PFSK-1 (cell line): ENCODE results near the gene KCNB1.

Experiments
- FOXP2 ChIP-seq: optimal IDR thresholded peaks from 2 replicates; pipeline ENCODE3; 2011; ENCODE audit warnings: borderline replicate concordance, control low read depth, inconsistent platforms; ENCODE audit not compliant: insufficient read depth; ENCODE audit errors: extremely low read length, extremely low read depth
- POLR2AphosphoS5 ChIP-seq: IDR thresholded peaks from 2 replicates; pipeline ENCODE4 v1.6.1; 2012; ENCODE audit warnings: low read depth, mild to moderate bottlenecking, control low read depth, low read length, moderate library complexity
- REST ChIP-seq, 2 experiments: IDR thresholded peaks; 2 replicates each; pipeline versions ENCODE4 v1.6.1 to v1.8.0; 2011 to 2012; ENCODE audit warnings: low read depth in 2 of 2, low read length in 2 of 2, control low read depth in 1 of 2, inconsistent platforms in 1 of 2, mild to moderate bottlenecking in 1 of 2, moderate library complexity in 1 of 2; ENCODE audit not compliant: insufficient read depth in 1 of 2
- SIN3A ChIP-seq: IDR thresholded peaks from 2 replicates; pipeline ENCODE4 v1.6.1; 2012; ENCODE audit warnings: mild to moderate bottlenecking, low read length, moderate library complexity, borderline replicate concordance; ENCODE audit not compliant: insufficient read depth
- TAF1 ChIP-seq: IDR thresholded peaks from 2 replicates; pipeline ENCODE4 v1.6.1; 2012; ENCODE audit warnings: low read length, control low read depth, borderline replicate concordance; ENCODE audit not compliant: insufficient read depth

The KCNB1 gene

GRCh38 chr20:49318430-49319207, 163.8 kb downstream of the KCNB1 start:
- TF ChIP-seq SIN3A (no peak), POLR2AphosphoS5 (no peak), FOXP2 (no peak), TAF1 (no peak), REST (IDR thresholded peaks at IDR 0.05; ENCODE audit: insufficient read depth in 1 of 2, low read depth in 2 of 2, low read length in 2 of 2) (no peak)

- TF ChIP-seq FOXP2 (no peak), REST (IDR thresholded peaks at IDR 0.05; ENCODE audit: insufficient read depth in 1 of 2, low read depth in 2 of 2, low read length in 2 of 2) (no peak), TAF1 (no peak), SIN3A (no peak), POLR2AphosphoS5 (no peak)
Measured at GRCh38 chr20:49318091-49318429, 164.4 kb downstream of the KCNB1 start.

- no peak for TF ChIP-seq REST (IDR thresholded peaks at IDR 0.05; ENCODE audit: insufficient read depth in 1 of 2, low read depth in 2 of 2, low read length in 2 of 2)
- TF ChIP-seq SIN3A = no peak
- TF ChIP-seq TAF1 = no peak
- no peak for TF ChIP-seq POLR2AphosphoS5
Measured at GRCh38 chr20:49316704-49317103, 165.8 kb downstream of the KCNB1 start.

GRCh38 chr20:49315580-49315979, 166.9 kb downstream of the KCNB1 start:
- TF ChIP-seq TAF1 (no peak), POLR2AphosphoS5 (no peak), FOXP2 (no peak), SIN3A (no peak), REST (IDR thresholded peaks at IDR 0.05; ENCODE audit: insufficient read depth in 1 of 2, low read depth in 2 of 2, low read length in 2 of 2) (no peak)
